ENCODE measurements around the gene GPLD1.

DNA sequence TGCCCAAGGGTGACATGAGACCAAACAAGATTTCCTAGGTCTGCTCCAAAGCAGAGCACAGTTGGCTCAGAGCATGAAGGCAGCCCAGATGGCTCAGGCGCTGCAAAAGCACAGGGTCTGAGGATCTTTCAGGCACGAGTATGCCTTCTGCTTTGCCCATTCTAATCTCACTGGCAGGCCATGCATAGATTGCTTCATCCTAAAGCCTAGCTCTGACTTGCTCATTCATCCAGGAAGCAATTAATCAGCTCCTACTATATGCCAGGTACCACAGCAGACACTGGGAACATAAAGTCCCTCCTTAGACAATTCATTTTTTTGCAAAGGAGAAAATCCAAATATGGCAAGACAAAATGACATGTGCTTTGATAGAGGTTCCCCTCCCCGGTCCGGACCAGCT, 31.2 kb downstream of the GPLD1 start:
- no peak for TF ChIP-seq POLR2A (IDR thresholded peaks at IDR 0.05)
- TF ChIP-seq, protein P1, sequence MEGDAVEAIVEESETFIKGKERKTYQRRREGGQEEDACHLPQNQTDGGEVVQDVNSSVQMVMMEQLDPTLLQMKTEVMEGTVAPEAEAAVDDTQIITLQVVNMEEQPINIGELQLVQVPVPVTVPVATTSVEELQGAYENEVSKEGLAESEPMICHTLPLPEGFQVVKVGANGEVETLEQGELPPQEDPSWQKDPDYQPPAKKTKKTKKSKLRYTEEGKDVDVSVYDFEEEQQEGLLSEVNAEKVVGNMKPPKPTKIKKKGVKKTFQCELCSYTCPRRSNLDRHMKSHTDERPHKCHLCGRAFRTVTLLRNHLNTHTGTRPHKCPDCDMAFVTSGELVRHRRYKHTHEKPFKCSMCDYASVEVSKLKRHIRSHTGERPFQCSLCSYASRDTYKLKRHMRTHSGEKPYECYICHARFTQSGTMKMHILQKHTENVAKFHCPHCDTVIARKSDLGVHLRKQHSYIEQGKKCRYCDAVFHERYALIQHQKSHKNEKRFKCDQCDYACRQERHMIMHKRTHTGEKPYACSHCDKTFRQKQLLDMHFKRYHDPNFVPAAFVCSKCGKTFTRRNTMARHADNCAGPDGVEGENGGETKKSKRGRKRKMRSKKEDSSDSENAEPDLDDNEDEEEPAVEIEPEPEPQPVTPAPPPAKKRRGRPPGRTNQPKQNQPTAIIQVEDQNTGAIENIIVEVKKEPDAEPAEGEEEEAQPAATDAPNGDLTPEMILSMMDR (IDR thresholded peaks at IDR 0.05) = no peak
